GM23248 (cell line): ENCODE results near the gene TRAPPC11.
"Not testable (repeated sequence)": the region's sequence is repeated elsewhere in the genome, so short reads cannot be mapped to it uniquely, and the experiment has no call there.

Source experiments
- EZH2 ChIP-seq: fragments of 200-600 bp; sonication (generic); IDR thresholded peaks from 2 replicates; pipeline ENCODE4 v1.6.1; 2018; ENCODE audit warnings: antibody characterized with exemption, mild to moderate bottlenecking; ENCODE audit not compliant: insufficient read depth, poor library complexity, severe bottlenecking
- EZH2phosphoT487 ChIP-seq: fragments of 200-600 bp; sonication (generic); IDR thresholded peaks from 2 replicates; pipeline ENCODE4 v1.6.1; 2018; ENCODE audit warnings: antibody characterized with exemption, moderate library complexity, mild to moderate bottlenecking, low read depth; ENCODE audit not compliant: insufficient read depth

GRCh38 chr4:183725585-183725984 lies 66.5 kb downstream of the TRAPPC11 start:
- not testable (repeated sequence) for TF ChIP-seq EZH2, EZH2phosphoT487
